RWPE1 (cell line): Measurements from ENCODE around the gene SMYD5.
A peak's percentile ranks its signal among the peaks of the same experiment; 100 is the strongest.

ENCODE experiments used
- CTCF ChIA-PET: fragments of 350-600 bp; sonication (Branson Sonifier 250); formaldehyde crosslinking; extraction: SDS; loops from one replicate; lab custom pipeline; 2021; lab: Yijun Ruan, JAX
- POLR2A ChIA-PET: fragments of 400-600 bp; formaldehyde crosslinking; extraction: SDS; loops from one replicate; lab custom pipeline; 2020; ENCODE audit warnings: antibody characterized with exemption; ENCODE audit not compliant: low non-redundant PET; lab: Yijun Ruan, JAX
- DNase-seq: peaks from one replicate; pipeline ENCODE4 v3.0.0; 2012; ENCODE audit warnings: low spot score
- H3K27ac ChIP-seq: fragments of 450-650 bp; 2 replicates; pipeline ENCODE4 v1.5.1; 2017
- CTCF ChIP-seq: fragments of 450-650 bp; conservative IDR thresholded peaks from 2 replicates; pipeline ENCODE4 v1.5.1; 2017; ENCODE audit warnings: low read depth, mild to moderate bottlenecking

Gene SMYD5

GRCh38 chr2:73227086-73227485 is 13.0 kb downstream of the SMYD5 start:
- ChIA-PET CTCF (no interaction called here), POLR2A (no interaction called here)

GRCh38 chr2:73228631-73229030 is 14.6 kb downstream of the SMYD5 start:
- DNase-seq, result no peak
- TF ChIP-seq CTCF, result no peak
- H3K27ac ChIP-seq, result no peak overlapping the region
- ChIA-PET CTCF (no interaction called here), POLR2A (no interaction called here)

More at GRCh38 chr2:73227086-73227485, 13.0 kb downstream of the SMYD5 start:
- no peak for TF ChIP-seq CTCF
- no peak for DNase-seq
- H3K27ac ChIP-seq, result no peak overlapping the region

DNA sequence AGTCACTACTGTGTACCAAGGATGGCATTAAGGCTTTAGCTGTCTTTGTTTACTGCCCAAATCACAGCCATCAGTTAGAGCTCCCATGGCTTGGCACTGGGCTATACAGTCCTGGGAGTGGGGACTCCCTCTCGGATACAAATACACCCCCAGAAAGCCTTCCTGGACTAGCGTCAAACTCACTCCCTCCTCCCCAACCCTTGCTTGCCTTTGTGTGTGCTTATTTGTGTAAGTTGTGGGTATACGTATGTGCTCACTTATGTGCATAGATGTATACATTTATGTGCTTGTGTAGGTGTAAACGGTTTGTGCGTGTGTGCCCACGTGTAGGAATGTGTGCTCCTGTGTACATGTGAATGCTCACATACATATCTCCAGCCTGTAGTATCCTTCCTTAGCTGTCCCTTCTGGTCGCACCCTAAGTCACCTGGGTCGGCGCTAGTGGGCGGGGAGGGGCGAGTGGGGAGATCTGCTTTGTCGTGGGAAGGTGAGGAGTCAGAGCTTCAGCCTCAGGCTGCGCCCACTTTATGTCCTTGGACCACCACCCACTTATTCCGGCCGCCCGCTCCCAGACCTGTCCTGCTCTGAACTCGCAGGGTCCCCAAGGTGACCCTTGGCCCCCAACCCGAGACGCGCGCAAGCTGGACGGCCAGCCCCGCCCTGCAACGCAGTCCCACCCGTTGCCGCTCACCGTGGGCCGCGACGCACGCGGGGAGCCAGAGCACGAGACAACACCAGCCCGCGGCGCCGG is 18.5 kb downstream of the SMYD5 start:
- DNase-seq, result no peak
- ChIA-PET POLR2A (interaction anchor here (0.9 to 2.1 kb wide), 2 partner anchors 12 kb away, joined by 3 to 12 read pairs; no protein-coding TSS in a partner anchor), CTCF (interaction anchor here (0.6 to 1.4 kb wide), 3 partner anchors 28 to 620 kb away, joined by 3 to 8 read pairs (median 5); no protein-coding TSS in a partner anchor)
- H3K27ac ChIP-seq, result peak overlapping the region; percentile 89
- no peak for TF ChIP-seq CTCF

DNA sequence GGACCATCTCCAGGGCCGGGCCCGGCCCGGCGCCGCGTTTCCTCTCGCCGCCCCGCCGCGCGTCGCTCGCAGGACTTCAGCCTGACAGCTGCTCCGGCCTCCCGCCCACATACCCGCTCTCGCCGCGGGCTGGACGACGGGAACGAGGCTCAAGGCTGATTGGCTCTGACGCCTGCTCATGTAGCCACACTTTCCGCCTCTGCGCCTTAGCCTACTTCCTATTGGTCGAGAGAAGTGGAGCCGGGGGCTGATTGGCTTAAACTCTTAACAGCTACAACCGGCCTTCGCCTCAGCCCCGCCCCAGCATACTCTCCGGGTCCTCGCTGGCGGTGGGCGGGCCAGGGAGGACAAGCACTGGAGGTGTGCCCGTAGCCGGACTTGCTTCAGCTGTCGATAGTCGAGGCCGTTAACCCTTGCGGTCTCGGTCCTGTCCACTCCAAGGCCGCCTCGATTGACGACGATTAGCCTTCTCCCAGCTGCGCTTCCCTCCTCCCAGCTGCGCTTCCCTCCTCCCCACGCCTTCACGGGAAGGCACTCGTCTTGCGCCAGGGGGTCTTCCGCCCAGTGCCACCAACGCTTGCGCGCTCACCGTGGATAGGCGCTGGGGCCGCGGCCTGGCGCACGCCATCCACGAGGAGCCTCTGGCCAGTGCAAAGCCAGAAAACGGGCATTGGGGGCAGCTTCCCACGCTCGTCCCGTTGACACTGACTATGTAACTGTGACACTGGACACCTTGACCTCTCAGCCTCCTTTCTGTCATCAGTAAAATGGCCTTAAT is 19.3 kb downstream of the SMYD5 start, which contains the start of gene PRADC1:
PRADC1 (minus strand) TSS at position 86 of the 778 bp plus-strand sequence; CDS start at position 7, 79 bp downstream.
- DNase-seq, result peak; percentile 99
- TF ChIP-seq CTCF, result no peak
- POLR2A ChIA-PET, result interaction anchor here (0.6 to 2.1 kb wide), 6 partner anchors 11 to 504 kb away, joined by 3 to 12 read pairs (median 4); partner anchors contain the start of gene TPRKB
- CTCF ChIA-PET, result interaction anchor here (0.6 to 1.5 kb wide), 4 partner anchors 21 to 621 kb away, joined by 3 to 8 read pairs (median 4); no protein-coding TSS in a partner anchor
- H3K27ac ChIP-seq, result peak within 1 kb of the TSS; percentile 89

GRCh38 chr2:73233932-73234832 is 20.1 kb downstream of the SMYD5 start, which contains the start of gene CCT7:
CCT7 (plus strand) TSS chr2:73234308; CDS start chr2:73234379, 71 bp downstream.
- peak; percentile 82 for DNase-seq
- POLR2A ChIA-PET, result interaction anchor here (0.6 to 2.1 kb wide), 6 partner anchors 10 to 503 kb away, joined by 3 to 12 read pairs (median 4); partner anchors contain the start of gene TPRKB
- H3K27ac ChIP-seq, result peak within 1 kb of the TSS; percentile 89
- CTCF ChIA-PET, result interaction anchor here (1.4 to 1.5 kb wide), 2 partner anchors 22 to 26 kb away, joined by 3 to 5 read pairs; no protein-coding TSS in a partner anchor
- TF ChIP-seq CTCF, result no peak
